GM12865 (cell line): ENCODE data around the gene BRF1.

ENCODE experiments used
- DNase-seq: peaks from one replicate; pipeline ENCODE4 v3.0.0; 2010; ENCODE audit warnings: low read depth
- H3K4me3 ChIP-seq: 2 replicates; pipeline ENCODE4 v1.5.1; 2011; ENCODE audit warnings: mild to moderate bottlenecking, low read depth, low read length, control low read depth
- CTCF ChIP-seq: IDR thresholded peaks from 2 replicates; pipeline ENCODE4 v1.5.1; 2011; ENCODE audit warnings: low read length, control low read depth, low read depth, inconsistent platforms; ENCODE audit not compliant: insufficient read depth; ENCODE audit errors: missing control alignments

The BRF1 gene

GRCh38 chr14:105171004-105171673 is 129.7 kb downstream of the BRF1 start:
- no peak overlapping the region for H3K4me3 ChIP-seq
- no peak for DNase-seq
- TF ChIP-seq CTCF = no peak

GRCh38 chr14:105169776-105170655 is 130.8 kb downstream of the BRF1 start:
- no peak for TF ChIP-seq CTCF
- no peak for DNase-seq
- no peak overlapping the region for H3K4me3 ChIP-seq

- peak; percentile 44 for TF ChIP-seq CTCF
- no peak overlapping the region for H3K4me3 ChIP-seq
- DNase-seq = peak; percentile 14
Observed at GRCh38 chr14:105168979-105169507, 131.8 kb downstream of the BRF1 start.

DNA sequence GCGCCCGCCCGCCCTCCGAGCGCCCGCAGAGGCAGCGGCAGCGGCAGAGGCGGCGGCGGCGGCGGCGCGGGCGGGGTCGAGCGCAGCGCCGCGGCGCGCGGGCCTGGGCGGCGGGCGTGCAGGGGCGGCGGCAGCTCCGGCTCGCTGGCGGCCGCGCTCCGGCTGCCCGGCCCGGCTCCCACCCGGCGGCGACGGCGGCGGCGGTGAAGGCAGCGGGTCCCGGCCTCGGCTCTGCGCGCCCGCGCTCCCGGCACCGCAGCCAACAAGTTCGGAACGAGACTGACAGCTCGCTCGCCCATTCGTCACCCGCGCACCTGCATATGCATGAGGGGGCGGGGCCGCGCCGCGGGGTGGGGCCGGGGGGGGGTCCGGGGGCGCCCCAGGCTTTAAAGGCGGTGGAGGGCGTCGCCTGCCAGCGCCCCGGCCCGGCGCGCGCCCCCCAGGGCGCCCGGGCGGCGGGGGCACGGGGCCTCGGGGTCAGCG is 132.3 kb downstream of the BRF1 start, which contains the start of gene JAG2:
Gene JAG2 (minus strand): TSS at position 281 of the 483 bp plus-strand sequence. CDS start 356 bp downstream, outside the sequence.
- DNase-seq = peak; percentile 52
- no peak for TF ChIP-seq CTCF
- no peak within 1 kb of the TSS for H3K4me3 ChIP-seq

DNA sequence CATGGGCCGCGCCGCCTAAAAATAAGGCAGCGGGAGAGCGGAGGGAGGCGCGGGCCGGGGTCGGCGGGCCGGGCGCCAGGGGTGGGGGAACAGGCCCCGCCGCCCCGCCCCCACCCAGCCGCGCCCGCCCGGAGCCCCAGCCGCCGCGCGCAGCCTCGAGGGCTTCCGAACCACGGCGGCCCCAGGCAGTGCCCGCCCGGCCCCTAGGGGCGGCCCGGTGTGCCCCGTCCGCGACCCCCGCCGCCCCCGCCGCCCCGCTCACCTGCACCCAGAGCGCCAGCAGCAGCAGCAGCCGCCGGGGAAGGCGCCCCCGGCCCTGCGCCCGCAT is 132.7 kb downstream of the BRF1 start:
- no peak for DNase-seq
- TF ChIP-seq CTCF = no peak
- H3K4me3 ChIP-seq = no peak overlapping the region

GRCh38 chr14:105167303-105168092 is 133.3 kb downstream of the BRF1 start:
- DNase-seq = peak; percentile 16
- no peak overlapping the region for H3K4me3 ChIP-seq
- TF ChIP-seq CTCF = peak; percentile 12
